IMR-90 (cell line): ENCODE results near the gene NEGR1. TPM values are rescaled to one million over a fixed set of nuclear protein-coding genes. Genes with fewer than 3 reads are reported as not detected.
A peak's percentile ranks its signal among the peaks of the same experiment; 100 is the strongest.

Experiments
- ATAC-seq: fragments of 200-7000 bp; cut with Tn5 transposase; 2 replicates; pipeline ENCODE4 v1.9.1; 2020; ENCODE audit warnings: low read depth, mild to moderate bottlenecking, moderate library complexity
- BruUV-seq: library from RNA; stranded (reverse); fragments of 400-500 nt; replicated peaks from 2 replicates; lab custom pipeline; 2021; lab: Mats Ljungman, UMichigan
- CTCF ChIA-PET: fragments of 300-600 bp; formaldehyde crosslinking; extraction: SDS; loops from one replicate; lab custom pipeline; 2021; ENCODE audit warnings: antibody characterized with exemption; lab: Yijun Ruan, JAX
- POLR2A ChIA-PET: fragments of 300-600 bp; sonication (Branson Sonifier 250); formaldehyde crosslinking; loops from one replicate; lab custom pipeline; 2022; ENCODE audit warnings: antibody characterized with exemption; ENCODE audit not compliant: unreplicated experiment; lab: Charles Lee
- DNase-seq: peaks from one replicate; pipeline ENCODE4 v3.0.0; 2013
- H2AFZ ChIP-seq: replicated peaks from 2 replicates; pipeline ENCODE3; 2013; ENCODE audit warnings: low read length, mild to moderate bottlenecking; ENCODE audit not compliant: poor library complexity
- H2AK5ac ChIP-seq: 2 replicates; pipeline ENCODE4 v1.6.1; 2013; ENCODE audit warnings: low read depth, low read length, inconsistent platforms
- H2AK9ac ChIP-seq: replicated peaks from 2 replicates; pipeline ENCODE3; 2013; ENCODE audit warnings: mild to moderate bottlenecking, low read depth, low read length, moderate library complexity; ENCODE audit not compliant: poor library complexity
- H2BK120ac ChIP-seq: 2 replicates; pipeline ENCODE4 v1.6.1; 2013; ENCODE audit warnings: low read depth, low read length, inconsistent platforms
- H2BK15ac ChIP-seq: 3 replicates; pipeline ENCODE4 v1.6.1; 2013; ENCODE audit warnings: low read depth, low read length, inconsistent platforms
- H2BK20ac ChIP-seq: 2 replicates; pipeline ENCODE4 v1.6.1; 2013; ENCODE audit warnings: low read depth, mild to moderate bottlenecking, inconsistent platforms, low read length, moderate library complexity
- H2BK5ac ChIP-seq: 2 replicates; pipeline ENCODE4 v1.6.1; 2013; ENCODE audit warnings: mild to moderate bottlenecking, low read depth, low read length, inconsistent platforms; ENCODE audit not compliant: poor library complexity, severe bottlenecking
- H3K14ac ChIP-seq: replicated peaks from 2 replicates; pipeline ENCODE4 v1.6.1; 2013; ENCODE audit warnings: low read depth, low read length, inconsistent platforms
- H3K18ac ChIP-seq: 2 replicates; pipeline ENCODE4 v1.6.1; 2013; ENCODE audit warnings: low read depth, low read length, control low read depth
- H3K23ac ChIP-seq: 2 replicates; pipeline ENCODE4 v1.6.1; 2013; ENCODE audit warnings: low read depth, low read length, inconsistent platforms
- H3K27ac ChIP-seq: 2 replicates; pipeline ENCODE4 v1.5.1; 2013; ENCODE audit warnings: mild to moderate bottlenecking, control low read depth, low read length; ENCODE audit not compliant: insufficient read depth
- H3K27me3 ChIP-seq: 2 replicates; pipeline ENCODE4 v1.6.1; 2013; ENCODE audit warnings: low read length; ENCODE audit not compliant: control insufficient read depth, insufficient read depth
- H3K36me3 ChIP-seq: 2 replicates; pipeline ENCODE4 v1.6.1; 2013; ENCODE audit warnings: low read length, mixed read lengths; ENCODE audit not compliant: control insufficient read depth, insufficient read depth
- H3K4ac ChIP-seq: 2 replicates; pipeline ENCODE4 v1.6.1; 2013; ENCODE audit warnings: low read depth, low read length, inconsistent platforms
- H3K4me1 ChIP-seq: 2 replicates; pipeline ENCODE4 v1.6.1; 2013; ENCODE audit warnings: low read length, mixed read lengths; ENCODE audit not compliant: control insufficient read depth, insufficient read depth
- H3K4me2 ChIP-seq: 2 replicates; pipeline ENCODE4 v1.6.1; 2013; ENCODE audit warnings: low read depth, mild to moderate bottlenecking, control low read depth, low read length, moderate library complexity
- H3K4me3 ChIP-seq: 2 replicates; pipeline ENCODE4 v1.5.1; 2013; ENCODE audit warnings: low read depth, mild to moderate bottlenecking, control low read depth, low read length, moderate library complexity; ENCODE audit not compliant: insufficient read depth
- H3K56ac ChIP-seq: 2 replicates; pipeline ENCODE4 v1.6.1; 2013; ENCODE audit warnings: low read length, inconsistent platforms; ENCODE audit not compliant: insufficient read depth; ENCODE audit errors: extremely low read depth
- H3K79me1 ChIP-seq, 2 experiments: 2 replicates each; pipeline ENCODE4 v1.6.1; 2013; ENCODE audit warnings: low read length in 2 of 2, inconsistent platforms in 1 of 2, low read depth in 1 of 2
- H3K9ac ChIP-seq: 2 replicates; pipeline ENCODE4 v1.6.1; 2013; ENCODE audit warnings: low read depth, low read length, control low read depth
- H3K9me1 ChIP-seq: 2 replicates; pipeline ENCODE4 v1.6.1; 2013; ENCODE audit warnings: low read length, inconsistent platforms; ENCODE audit not compliant: insufficient read depth
- H3K9me3 ChIP-seq: 2 replicates; pipeline ENCODE4 v1.6.1; 2013; ENCODE audit warnings: low read length; ENCODE audit not compliant: control insufficient read depth, insufficient read depth
- H4K20me1 ChIP-seq: 2 replicates; pipeline ENCODE4 v1.6.1; 2013; ENCODE audit warnings: low read length, inconsistent platforms; ENCODE audit not compliant: insufficient read depth
- H4K5ac ChIP-seq: 2 replicates; pipeline ENCODE4 v1.6.1; 2013; ENCODE audit warnings: mild to moderate bottlenecking, low read depth, low read length, control low read depth
- H4K8ac ChIP-seq, 2 experiments: 2 replicates each; pipeline ENCODE4 v1.6.1; 2013; ENCODE audit warnings: low read depth in 2 of 2, low read length in 2 of 2, control low read depth in 1 of 2, inconsistent platforms in 1 of 2
- H4K91ac ChIP-seq: 2 replicates; pipeline ENCODE4 v1.6.1; 2013; ENCODE audit warnings: low read depth, low read length, inconsistent platforms; ENCODE audit not compliant: insufficient read depth
- CEBPB ChIP-seq: IDR thresholded peaks from 2 replicates; pipeline ENCODE4 v1.6.1; 2012; ENCODE audit warnings: low read depth, low read length, improper control_type of control experiment
- SMC3 ChIP-seq: fragments of 150-350 bp; IDR thresholded peaks from 2 replicates; pipeline ENCODE4 v1.6.1; 2016; ENCODE audit warnings: low read depth, mild to moderate bottlenecking, antibody characterized with exemption, low read length, moderate library complexity
- dilution Hi-C: fragments of 300-500 bp; cut with HindIII; formaldehyde crosslinking; loops from one replicate; pipeline ENCODE4 v1.14.3; 2018; ENCODE audit warnings: low sequenced_read_pairs; ENCODE audit not compliant: unreplicated experiment
- in situ Hi-C: fragments of 300-500 bp; cut with MboI; formaldehyde crosslinking; loops from 3 replicates; pipeline ENCODE4 v1.14.3; 2019; ENCODE audit warnings: low sequenced_read_pairs, inconsistent platforms, mixed read lengths
- intact Hi-C: fragments of 100-400 bp; cut with micrococcal nuclease; formaldehyde crosslinking; loops from 2 replicates; pipeline ENCODE4 v1.10.0; 2022
- polyA plus RNA-seq, 3 experiments: library from polyadenylated mRNA; depleted of rRNA; stranded (reverse); fragments of >200 nt; gene quantifications; 2 replicates each; pipeline ENCODE4 v1.2.3, GENCODE V29; 2012; ENCODE audit warnings: low replicate concordance in 1 of 3
- total RNA-seq: library from RNA; depleted of rRNA; stranded (reverse); fragments of >200 nt; gene quantifications from 2 replicates; pipeline ENCODE4 v1.2.3, GENCODE V29; 2012

The NEGR1 gene
- total and polyA plus RNA-seq, 2 of the 4 experiments (the other 2 are of a cell fraction), result 5.1 to 9.1 TPM

GRCh38 chr1:71494163-71494562, 788.2 kb downstream of the NEGR1 start:
- ATAC-seq (no peak), DNase-seq (no peak)
- no peak overlapping the region for H3K4me3 ChIP-seq
- no peak overlapping the region for H2AK9ac ChIP-seq
- no peak overlapping the region for H2BK5ac ChIP-seq
- no peaks in the 10 kb centered on the region for H3K36me3 ChIP-seq
- TF ChIP-seq CEBPB, result peak; percentile 52; the same call in 1 of the 2 replicates
- no peak for TF ChIP-seq SMC3
- no peak overlapping the region for H4K8ac ChIP-seq
- no peaks in the 10 kb centered on the region for H3K27me3 ChIP-seq
- H4K20me1 ChIP-seq, result no peaks in the 10 kb centered on the region
- H3K4me2 ChIP-seq, result no peak overlapping the region
- no peak overlapping the region for H3K4ac ChIP-seq
- H3K4me1 ChIP-seq, result peaks cover 2% of the 10 kb centered on the region; the same call in 1 of the 2 replicates
- no peaks in the 10 kb centered on the region for H3K9me1 ChIP-seq
- dilution Hi-C loops, result no loop called here
- no peaks in the 10 kb centered on the region; a peak in 1 of 4 replicates for H3K79me1 ChIP-seq
- no peaks in the 10 kb centered on the region for H3K9me3 ChIP-seq
- no peak overlapping the region for H3K27ac ChIP-seq
- no peak overlapping the region for H3K9ac ChIP-seq
- CTCF ChIA-PET, result no interaction called here
- in situ Hi-C loops, result no loop called here
- no peak overlapping the region for H2BK20ac ChIP-seq
- no peak overlapping the region for H2AK5ac ChIP-seq
- H2AFZ ChIP-seq, result no peak overlapping the region
- no peak overlapping the region for H3K18ac ChIP-seq
- H2BK120ac ChIP-seq, result no peak overlapping the region
- H2BK15ac ChIP-seq, result no peak overlapping the region
- intact Hi-C loops, result no loop called here
- no peak overlapping the region for H4K5ac ChIP-seq
- POLR2A ChIA-PET, result no interaction called here
- H4K91ac ChIP-seq, result no peak overlapping the region
- H3K56ac ChIP-seq, result no peak overlapping the region
- no TSS peak for BruUV-seq
- H3K14ac ChIP-seq, result no peak overlapping the region
- no peak overlapping the region for H3K23ac ChIP-seq
